Activated T-cell treated with anti-CD3 and anti-CD28 coated beads, Interleukin-2, amount 50 U/mL, for 48 hours (primary cell): ENCODE measurements around the gene KCNN3.

Experiments used
- DNase-seq, 2 experiments: peaks; one replicate each; pipeline ENCODE4 v3.0.0-alpha.2; 2020

KCNN3 gene

DNA sequence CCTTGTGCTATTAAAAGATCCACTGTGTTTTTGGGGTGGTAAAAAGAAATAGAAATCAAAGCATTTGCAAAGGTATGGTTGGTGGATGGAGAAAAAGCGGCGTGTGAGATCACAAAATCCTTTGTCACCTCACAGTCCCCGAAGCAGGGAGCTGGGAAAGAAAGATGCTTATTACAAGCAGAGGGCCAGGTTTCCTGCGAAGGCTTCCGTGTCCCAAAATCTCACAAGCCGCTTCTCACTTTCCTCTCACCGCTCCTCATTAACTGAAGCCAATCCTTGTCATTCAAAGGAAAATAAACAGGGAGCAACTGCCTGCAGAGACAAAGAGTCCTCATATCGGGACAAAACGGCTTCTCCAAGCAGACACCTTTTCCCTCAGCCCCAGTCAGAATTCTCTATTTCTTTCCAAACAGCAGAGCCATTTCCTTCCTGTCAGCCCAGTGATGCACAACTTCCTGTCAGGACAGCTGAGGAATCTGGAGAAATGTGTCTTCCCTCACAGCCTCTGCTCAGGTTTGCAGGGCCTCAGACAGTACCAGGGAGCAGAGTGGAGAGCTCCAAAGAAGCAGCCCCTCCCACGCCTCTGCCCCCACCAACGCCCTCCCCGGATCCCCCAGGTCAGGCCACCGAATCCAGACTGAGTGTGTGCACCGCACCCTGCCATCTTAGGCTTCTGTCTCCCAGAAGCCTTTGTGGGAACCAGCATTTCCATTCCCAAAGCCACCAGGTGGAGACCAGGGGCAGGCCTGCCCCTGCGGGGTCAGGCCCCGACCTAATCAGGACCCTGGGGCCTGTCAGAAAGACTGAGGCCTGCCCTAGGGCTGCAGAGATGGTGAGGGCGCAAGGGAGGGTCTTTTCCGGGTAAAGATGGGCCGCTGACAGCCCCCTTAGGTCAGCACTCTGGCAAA, 29.6 kb downstream of the KCNN3 start:
- no peak for DNase-seq

DNA sequence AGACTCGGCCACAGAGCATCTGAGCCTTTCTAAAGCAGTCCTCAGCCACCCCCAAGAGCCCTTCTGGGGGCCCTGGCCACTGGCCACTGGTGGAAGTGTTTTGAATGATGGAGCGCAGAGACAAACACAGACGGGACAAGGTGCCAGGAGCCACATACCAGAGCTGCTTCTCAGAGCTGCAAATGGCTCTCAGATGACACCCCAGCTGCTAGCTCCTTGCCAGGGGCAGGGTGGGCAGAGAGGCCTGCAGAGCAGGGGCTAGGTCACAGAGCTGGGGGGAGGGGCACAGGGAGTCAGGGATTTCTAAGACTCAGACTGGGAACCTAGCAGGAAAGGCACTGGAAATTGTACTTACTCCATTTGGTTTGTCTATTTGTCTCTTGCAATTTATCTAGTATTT, 30.4 kb downstream of the KCNN3 start:
- DNase-seq, result no peak

DNA sequence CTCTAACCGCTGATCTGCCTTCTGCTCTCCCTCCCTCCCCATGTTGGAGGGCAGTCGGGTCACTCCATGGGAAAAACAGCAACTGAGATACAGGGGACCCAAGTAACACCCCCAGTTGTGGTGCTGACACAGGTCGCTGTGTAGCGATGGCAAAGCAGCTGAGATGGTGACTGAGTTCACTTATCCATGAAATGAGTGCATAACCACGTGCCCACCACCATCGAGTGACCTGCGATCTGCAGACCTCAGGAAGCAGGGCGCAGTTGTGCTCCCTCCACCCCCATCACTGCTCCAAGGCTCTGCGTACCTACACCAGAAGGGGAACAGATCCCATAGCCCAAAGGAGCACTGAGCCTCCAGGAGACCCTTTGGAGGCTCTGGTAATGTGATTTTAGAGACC, 31.1 kb downstream of the KCNN3 start:
- DNase-seq, result no peak

DNA sequence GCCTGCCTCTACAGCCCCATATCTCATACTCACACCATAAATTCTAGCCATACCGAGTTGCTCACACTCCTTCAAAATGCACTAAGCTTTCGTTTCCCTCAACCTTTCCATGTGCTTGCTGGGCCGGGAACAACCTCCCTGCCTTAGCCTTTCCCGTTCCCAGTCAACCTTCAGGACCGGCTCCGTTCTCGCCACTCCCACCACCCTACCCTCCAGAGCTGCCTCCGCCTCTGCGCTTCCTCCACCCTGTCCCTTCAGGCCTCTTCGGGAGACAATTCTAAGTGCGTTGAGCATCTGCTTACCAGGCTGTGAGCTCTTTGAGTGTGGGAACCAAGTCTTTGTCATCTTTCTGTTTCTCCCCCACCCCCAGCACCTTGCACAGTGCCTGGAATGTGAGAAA, 31.6 kb downstream of the KCNN3 start:
- DNase-seq, result no peak

DNA sequence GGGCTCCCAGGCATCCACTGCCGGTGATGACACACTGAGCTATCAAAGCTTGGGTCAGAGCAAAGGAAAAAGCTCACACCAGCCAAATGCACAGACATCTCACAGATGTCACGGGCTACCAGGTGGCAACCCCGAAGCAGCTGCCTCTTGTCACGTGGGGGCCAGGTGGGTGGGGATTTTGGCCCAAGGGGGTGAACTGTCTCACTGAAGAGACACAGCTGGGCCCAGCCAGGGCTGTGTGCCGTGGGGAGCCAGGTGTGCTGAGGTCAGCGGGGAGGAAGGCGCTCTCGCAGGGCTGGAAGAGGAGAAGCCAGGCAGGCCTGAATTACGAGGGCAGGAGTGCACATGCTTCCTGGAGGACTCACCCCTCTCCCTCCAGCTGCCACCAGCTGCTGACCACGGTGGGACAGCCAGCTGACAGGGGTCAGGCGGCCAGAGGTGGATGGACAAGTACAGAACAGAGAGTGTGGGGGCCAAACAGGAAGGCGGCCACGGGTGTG, 32.4 kb downstream of the KCNN3 start:
- no peak for DNase-seq

- no peak for DNase-seq
Observed at GRCh38 chr1:154837034-154837671, 32.9 kb downstream of the KCNN3 start.

DNA sequence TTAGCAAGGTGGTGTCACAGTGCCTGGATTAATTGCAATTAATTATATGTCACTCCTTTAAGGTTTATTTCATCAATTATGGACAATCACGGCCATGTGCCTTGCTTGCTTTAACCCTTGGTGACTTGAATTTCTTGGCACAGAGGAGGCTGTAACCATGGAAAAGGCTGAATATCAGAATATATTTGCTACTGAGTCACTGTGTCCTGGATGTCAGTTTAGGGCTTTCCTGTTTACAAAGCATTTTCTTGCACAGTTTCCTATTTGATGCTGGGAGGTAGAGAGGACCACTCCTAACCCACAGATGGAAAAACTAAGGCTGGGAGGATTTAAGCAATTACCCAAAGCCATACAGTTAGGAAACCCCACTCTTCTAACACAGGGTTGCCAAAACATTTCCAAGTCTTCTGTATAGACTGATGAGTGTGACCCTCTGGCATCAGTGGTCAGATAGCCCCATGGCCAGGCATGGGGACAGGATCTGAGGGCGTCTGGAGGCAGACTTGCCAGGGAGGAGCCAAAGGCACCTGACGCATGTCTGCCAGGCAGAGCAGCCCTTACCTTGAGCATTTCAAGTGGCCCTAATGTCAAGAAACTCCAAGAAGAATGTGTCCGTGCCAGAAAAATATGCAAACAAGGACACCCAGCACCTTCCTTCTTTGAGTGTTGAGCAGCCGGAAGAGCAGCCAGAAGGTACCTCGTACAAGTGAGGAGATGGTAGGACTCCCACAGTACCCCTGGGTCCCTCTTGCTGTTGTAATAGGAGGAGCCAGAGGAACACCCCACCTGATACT, 34.4 kb downstream of the KCNN3 start:
- no peak for DNase-seq

GRCh38 chr1:154833841-154834240, 36.2 kb downstream of the KCNN3 start:
- DNase-seq, result no peak

DNA sequence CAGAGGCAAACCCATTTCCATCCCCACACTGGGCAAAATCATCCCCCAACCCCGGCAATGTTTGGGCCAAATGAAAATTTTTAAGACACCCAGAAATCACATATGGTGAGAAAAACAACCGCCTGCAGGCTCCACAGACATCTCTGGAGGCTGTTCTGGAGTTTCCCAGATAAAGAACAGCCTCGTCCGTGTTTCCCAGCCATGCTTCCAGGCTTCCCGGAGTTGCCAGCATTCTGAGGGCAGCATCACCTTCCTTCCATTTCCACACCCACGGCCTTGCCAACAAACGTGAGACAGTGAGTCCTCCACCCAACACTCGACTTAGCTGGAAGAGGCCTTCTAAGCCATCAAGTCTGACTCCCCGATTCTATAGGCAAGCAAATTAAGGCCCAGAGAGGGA, 36.9 kb downstream of the KCNN3 start:
- no peak for DNase-seq

GRCh38 chr1:154832384-154832783, 37.7 kb downstream of the KCNN3 start:
- no peak for DNase-seq

DNA sequence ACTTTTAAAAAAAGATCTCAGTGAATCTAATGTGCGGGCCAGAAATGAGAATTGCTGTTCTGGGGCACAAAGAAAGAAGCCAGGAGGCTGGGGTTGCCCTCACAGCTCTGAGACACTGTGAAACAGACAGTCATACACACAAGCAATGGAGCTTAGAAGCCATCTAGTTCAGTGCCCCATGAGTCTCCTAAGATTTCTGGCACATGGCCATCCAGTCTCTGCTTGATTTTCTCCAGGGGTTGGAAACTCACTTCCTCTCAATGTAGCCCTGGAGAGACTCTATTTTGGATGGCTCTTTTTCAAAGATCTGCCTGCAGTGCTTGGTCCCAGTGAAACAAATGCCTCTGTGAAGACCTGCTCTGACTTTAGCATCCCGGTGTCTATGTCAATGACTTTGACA, 38.6 kb downstream of the KCNN3 start:
- no peak for DNase-seq

DNA sequence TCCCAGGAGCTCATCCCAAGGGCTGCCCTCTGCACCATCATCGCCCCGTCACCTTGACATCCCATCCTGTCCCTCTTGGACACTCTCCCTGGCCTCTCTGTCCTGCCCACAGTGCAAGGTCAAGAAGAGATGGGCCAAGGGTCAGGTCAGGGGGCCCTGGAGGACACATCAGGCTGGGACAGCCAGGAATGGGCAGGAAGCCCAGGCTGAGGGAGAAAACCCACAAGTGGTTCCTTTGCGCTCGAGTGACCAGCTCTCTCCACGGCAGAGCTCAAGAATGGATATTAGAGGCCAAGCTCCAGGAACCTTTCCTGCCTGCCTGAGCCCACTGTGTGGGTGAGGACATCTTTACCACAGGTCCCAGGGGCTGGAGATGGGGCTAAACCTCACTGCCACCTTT, 41.0 kb downstream of the KCNN3 start:
- no peak for DNase-seq

DNA sequence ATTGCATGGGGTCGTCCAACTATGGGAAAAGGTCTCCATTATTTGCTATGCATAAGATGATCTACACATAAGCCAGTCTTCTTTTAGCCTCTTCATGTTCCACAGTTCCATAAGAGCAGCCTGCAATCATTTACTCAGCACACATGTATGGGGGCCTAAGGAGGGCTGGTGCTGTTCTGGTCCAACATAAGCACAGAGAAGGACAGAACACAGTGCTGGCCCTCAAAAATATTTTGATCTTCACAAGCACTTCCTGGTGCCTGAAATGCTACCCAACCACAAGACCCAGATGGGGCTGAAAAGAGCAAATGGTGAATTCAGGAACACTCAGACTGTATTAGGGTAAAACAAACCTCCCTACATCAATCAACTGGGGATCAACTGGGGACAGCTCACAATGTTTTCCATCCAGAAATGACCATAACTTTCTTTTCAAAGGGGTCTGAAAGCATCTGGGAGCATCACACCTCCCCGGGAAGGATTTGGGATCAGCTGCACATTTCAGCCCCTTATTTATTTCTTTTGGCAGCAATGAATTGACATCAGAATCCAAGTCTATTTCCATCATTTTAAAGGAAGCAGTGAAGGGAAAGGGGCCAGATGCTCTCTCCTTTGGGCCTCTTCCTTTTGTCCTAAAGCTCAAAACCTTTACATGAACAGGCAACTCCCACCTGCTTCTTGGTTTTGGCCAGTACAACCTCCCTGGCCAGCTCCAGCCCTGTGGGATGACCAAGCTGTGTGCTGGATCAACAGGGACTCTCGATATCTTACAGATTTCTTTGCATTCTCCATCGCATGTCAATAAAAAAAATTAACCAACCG, 45.7 kb downstream of the KCNN3 start:
- no peak for DNase-seq

DNA sequence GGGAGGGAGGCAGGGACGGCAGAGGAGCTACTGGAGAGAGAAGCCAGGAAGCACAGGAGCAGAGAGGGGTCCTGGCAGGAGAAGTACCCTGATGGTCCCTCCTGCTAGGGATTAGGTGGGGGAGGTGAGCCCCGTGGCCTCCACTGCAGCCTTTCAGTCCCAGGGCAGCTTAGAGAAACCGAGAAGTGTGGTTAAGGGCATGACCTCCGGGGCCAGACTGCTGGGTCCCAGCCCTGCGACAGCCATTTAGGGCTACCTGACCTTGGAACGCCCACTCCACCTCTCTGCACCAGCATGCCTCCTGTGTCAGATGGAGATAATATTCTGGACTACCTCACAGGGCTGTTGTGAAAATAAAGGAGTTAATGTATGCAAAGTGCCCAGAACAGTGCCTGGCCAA, 47.4 kb downstream of the KCNN3 start:
- no peak for DNase-seq

- no peak for DNase-seq
Observed at GRCh38 chr1:154822233-154822632, 47.8 kb downstream of the KCNN3 start.

DNA sequence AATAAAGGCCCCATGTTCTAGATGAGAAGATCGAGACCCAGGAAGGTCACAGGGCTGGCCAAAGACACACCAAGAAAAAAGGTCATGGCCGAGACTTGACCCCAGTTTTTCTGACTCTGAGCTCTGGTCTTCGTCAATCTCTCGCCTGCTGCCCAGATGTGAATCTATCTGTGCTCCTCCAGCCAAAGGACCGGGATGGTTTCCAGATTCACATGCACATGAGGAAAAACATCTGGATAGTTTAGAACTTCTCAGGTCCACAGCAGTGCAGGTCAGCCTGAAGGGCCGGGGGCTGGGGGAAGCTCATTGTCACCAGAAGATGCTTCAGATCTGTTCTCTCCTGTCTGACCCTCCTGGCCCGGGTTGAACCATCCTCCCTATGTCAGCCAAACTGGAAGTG, 49.0 kb downstream of the KCNN3 start:
- no peak for DNase-seq

GRCh38 chr1:154820646-154821045, 49.4 kb downstream of the KCNN3 start:
- no peak for DNase-seq

GRCh38 chr1:154819628-154820590, 50.2 kb downstream of the KCNN3 start:
- DNase-seq, result peak; percentile 40 to 51

- no peak for DNase-seq
Observed at GRCh38 chr1:154818911-154819310, 51.2 kb downstream of the KCNN3 start.

DNA sequence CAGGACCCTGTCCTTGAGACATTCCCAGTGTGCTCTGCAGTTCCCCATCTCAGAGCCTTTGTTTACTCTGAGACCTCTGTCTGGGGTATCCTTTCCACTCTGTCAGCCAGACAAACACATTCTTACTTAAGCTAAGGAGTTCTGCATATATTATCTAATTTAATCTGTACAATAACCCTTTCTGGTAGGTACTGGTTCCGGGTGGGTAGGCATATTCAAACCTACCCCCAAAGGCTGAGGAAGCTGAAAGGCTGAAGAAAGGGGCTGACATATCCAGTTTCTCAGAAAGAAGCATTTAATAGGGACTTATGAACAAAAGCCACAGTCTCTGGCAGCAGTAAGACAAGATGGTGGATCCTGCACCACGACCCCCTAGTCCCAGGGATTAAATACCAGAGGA, 53.1 kb downstream of the KCNN3 start:
- DNase-seq, result no peak

DNA sequence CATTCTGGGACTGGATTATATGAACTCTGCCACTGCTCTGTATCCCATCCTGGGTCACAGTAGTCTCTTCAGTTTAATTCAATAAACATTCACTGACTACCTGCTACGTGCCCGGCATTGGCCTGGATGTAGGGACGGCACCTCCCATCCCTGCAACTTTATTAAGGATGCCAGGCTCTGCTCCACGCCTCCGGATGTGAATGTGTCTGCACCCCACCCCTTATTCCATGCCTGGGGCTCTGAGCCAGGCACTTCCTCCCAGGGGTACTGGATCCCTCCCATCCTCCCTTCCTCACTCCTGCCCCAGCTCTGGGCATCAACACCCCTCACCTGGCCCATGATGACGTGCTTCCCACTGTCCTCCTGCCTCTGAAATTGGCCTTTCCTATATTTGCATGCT, 53.7 kb downstream of the KCNN3 start:
- DNase-seq, result no peak
